Retinal pigment epithelial cell (primary cell): Measurements from ENCODE around the gene RXRA.

Source experiments
- DNase-seq: peaks from one replicate; pipeline ENCODE4 v3.0.0-alpha.2; 2010; ENCODE audit warnings: low read depth
- H3K4me3 ChIP-seq: 2 replicates; pipeline ENCODE4 v1.5.1; 2011; ENCODE audit warnings: mild to moderate bottlenecking, low read length, control low read depth, moderate library complexity
- TF ChIP-seq, protein P1 (sequence below): conservative IDR thresholded peaks from 2 replicates; pipeline ENCODE4 v1.5.1; 2011; ENCODE audit warnings: low read depth, low read length, control low read depth, inconsistent platforms

RXRA gene

DNA sequence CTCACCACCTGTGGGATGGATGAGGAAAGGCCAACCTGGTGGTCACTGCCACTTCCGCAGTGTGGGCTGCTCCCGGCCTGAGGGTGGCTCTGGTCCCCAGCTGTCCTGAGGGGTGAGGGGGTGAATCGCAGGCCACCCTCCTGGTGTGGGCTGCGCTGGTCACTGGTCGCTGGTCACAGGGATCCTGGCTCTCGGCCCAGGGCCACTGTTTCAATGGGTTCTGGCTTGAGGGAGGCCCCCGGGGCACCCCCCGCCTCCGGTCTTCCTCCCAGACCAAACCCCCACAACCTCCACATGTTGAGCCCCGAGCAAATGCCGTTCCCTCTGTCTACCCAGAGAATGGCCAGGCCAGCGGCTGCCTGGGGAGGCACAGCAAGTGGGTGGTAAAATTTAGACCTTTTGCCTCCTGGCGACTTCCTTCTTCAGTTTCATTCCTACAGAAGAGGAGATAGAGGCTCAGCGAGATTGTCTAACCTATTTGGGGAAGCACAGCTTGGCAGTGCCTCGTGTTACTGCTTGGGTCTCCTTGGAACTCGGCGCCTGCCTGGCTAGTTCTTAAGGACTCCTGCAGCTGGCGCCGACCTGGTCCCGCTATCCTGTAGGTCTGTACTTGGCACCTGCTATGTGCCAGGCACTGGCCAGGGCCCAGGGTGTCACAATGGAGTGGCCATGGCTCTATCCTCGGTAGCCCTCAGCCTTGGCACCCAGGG lies 48.2 kb downstream of the RXRA start:
- TF ChIP-seq, protein P1, sequence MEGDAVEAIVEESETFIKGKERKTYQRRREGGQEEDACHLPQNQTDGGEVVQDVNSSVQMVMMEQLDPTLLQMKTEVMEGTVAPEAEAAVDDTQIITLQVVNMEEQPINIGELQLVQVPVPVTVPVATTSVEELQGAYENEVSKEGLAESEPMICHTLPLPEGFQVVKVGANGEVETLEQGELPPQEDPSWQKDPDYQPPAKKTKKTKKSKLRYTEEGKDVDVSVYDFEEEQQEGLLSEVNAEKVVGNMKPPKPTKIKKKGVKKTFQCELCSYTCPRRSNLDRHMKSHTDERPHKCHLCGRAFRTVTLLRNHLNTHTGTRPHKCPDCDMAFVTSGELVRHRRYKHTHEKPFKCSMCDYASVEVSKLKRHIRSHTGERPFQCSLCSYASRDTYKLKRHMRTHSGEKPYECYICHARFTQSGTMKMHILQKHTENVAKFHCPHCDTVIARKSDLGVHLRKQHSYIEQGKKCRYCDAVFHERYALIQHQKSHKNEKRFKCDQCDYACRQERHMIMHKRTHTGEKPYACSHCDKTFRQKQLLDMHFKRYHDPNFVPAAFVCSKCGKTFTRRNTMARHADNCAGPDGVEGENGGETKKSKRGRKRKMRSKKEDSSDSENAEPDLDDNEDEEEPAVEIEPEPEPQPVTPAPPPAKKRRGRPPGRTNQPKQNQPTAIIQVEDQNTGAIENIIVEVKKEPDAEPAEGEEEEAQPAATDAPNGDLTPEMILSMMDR, result no peak
- no peak overlapping the region for H3K4me3 ChIP-seq
- no peak for DNase-seq

DNA sequence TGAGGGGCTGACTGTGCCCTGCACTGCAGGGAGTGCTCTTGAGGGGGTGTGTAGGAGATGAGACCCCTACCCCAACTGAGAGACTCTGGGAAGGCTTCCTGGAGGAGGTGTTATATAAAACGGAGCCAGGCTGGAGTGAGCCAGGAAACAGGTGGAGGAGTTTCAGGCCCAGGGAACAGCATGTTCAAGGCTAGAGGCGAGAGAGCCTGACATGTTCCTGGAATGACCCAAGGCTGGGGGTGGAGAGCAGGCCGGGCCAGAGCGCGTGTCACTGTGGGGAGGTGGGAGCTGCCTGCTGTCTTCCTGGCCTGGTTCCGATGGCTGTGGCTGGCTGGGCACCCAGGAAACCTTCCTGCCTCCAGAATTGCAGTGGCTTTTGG lies 48.7 kb downstream of the RXRA start:
- no peak overlapping the region for H3K4me3 ChIP-seq
- TF ChIP-seq, protein P1, result no peak
- no peak for DNase-seq

DNA sequence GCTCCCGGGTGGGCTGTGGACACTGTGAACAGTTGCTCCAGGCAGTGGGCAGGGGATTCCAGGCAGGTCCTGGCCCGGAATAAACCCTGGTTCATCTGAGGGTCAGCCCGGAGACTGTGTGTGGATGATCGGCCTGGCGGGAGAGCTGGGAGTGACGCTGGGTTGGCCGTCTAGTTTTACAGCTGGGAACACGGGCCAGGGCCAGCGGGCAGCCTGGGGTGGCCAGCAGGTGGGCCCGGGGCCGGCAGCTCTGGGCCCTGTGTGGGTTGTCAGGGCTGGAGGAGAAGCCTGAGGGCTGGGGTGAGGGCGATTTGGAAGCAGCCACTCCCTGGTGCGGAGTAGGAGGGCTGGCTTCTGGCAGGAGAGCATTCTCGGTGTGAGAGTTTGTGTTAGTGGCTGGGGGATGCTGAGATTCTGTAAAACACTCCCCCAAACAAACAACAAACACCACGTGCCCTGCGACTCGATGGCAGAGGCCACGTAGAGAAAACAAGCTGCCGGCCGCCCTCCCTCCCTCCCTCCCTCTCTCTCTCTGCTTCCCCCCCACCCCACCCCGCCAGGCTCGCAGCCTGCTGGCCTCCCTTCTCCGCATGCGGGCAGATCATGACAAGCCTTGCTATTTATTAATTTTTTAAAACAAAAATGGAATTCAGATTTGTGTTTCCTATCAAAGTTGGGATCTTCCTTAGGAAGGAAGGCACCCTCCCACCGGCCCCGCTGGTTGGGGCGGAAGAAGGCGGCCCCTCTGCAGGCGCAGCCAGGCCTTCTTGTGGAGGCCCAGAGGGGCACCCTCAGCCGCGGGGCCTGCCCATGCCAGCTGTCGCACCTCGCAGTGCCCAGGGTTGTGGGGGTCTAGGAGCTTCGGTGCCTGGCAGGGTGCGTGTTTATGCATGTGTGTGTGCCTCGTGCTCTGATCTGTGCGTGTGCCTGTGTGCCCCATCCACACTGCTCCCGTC lies 49.5 kb downstream of the RXRA start:
- no peak overlapping the region for H3K4me3 ChIP-seq
- TF ChIP-seq, protein P1, result no peak
- no peak for DNase-seq

DNA sequence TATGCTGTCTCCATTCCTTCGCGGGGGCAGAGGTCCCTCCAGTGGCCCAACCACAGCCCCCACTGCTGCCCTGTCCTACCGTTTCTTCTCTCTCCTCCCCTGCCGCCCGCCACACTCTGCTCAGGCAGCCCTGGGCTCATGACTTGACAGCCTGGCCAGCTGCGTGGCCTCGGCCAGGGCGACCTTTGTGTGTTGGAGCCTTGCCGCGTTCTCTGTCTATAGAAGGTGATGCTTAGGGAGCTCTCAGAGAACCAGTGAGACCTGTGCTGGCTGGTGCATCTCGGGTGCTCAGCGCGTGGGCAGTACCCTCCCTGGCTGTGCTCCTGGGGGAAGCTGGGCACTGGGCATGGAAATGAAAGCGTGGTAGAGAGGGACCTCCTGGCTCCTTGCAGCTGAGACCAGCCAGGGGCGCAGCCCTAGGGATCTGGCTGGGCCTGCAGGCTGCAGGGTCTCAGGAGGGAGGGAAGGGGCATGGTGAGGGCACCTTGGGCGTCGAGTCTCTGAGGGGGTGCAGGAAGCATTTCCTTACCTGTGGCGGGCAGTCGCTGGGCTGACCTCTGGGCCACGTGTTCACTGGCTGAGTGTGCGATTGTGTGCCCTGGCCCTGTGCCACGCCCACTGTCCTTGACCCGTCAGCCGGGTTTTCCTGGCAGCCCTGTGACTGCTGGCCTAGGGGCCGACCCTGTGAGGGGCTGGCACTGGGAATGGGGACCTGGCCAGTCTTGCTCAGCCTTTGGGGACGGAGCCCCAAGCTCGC lies 50.3 kb downstream of the RXRA start:
- TF ChIP-seq, protein P1, result no peak
- no peak overlapping the region for H3K4me3 ChIP-seq

DNA sequence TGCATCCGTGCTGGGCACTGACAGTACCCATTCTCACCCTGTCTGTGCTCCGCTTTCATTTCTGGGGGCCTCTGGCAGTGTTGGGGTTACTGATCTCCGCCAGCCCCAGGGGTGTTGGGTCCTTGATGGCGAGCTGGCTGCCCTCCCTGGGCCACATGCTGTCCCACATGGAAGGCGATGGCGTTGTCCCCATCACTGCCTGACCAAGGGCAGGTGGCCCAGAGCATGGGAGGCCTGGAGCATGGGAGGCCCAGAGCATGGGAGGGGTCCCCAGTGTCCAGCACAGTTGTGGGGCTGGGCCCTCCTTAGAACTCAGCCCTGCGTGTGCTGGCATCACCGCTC lies 50.9 kb downstream of the RXRA start:
- H3K4me3 ChIP-seq, result no peak overlapping the region
- TF ChIP-seq, protein P1, result no peak
- DNase-seq, result no peak

More for the DNA sequence above, 50.3 kb downstream of the RXRA start:
- no peak for DNase-seq

DNA sequence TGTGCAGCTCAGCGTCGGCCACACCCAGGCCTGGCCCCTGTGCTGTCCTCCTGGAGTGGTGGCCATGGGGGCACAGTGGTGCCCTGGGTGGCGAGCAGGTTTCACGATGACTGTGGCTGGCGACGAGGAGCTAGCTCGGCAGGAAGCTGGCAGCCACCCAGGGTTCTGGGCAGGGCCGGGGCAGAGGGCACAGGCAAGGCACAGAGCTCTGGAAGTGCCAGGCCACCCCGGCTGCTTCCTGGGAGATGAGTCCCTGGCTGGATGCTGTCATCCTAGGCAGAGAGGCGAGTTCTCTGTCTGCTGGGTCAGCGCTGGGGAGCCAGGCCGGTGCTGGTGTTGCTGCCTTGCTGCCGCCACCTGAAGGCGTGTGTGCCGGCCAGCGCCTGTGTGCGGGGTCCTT lies 51.7 kb downstream of the RXRA start:
- no peak for DNase-seq
- TF ChIP-seq, protein P1, result no peak
- H3K4me3 ChIP-seq, result no peak overlapping the region
